Measurements from ENCODE around the gene LPIN1. TPM values are rescaled to one million over a fixed set of nuclear protein-coding genes. Genes with fewer than 3 reads are reported as not detected.

Gene LPIN1
- total RNA-seq, 4 donors from 2014 or later: 47.6 to 293 (median 140) TPM

GRCh38 chr2:11865805-11866204 is 119.4 kb downstream of the LPIN1 start:
- no peak for TF ChIP-seq CTCF (IDR thresholded peaks at IDR 0.05; ENCODE audit: low read depth)

GRCh38 chr2:11866358-11867335 is 120.2 kb downstream of the LPIN1 start:
- TF ChIP-seq CTCF (IDR thresholded peaks at IDR 0.05; ENCODE audit: low read depth): no peak

DNA sequence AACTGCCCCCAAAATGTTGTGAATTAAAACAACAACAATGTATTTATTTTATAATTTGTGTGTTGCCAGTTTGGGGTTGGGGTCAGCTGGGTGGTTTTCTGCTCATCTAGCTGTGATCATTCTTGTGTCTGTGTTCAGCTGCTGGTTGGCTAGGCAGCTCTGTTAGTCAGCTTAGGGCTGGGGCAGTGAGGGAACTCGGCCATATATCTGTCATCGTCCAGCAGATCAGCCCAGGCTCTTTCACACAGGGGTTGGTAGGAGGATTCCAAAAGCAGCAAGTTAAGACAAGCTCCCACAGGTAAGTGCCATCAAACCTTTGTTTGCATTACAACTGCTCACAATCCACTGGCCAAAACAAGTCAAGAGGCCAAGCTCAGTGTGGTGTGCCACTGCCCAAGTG is 121.5 kb downstream of the LPIN1 start:
- TF ChIP-seq CTCF (IDR thresholded peaks at IDR 0.05; ENCODE audit: low read depth): no peak

DNA sequence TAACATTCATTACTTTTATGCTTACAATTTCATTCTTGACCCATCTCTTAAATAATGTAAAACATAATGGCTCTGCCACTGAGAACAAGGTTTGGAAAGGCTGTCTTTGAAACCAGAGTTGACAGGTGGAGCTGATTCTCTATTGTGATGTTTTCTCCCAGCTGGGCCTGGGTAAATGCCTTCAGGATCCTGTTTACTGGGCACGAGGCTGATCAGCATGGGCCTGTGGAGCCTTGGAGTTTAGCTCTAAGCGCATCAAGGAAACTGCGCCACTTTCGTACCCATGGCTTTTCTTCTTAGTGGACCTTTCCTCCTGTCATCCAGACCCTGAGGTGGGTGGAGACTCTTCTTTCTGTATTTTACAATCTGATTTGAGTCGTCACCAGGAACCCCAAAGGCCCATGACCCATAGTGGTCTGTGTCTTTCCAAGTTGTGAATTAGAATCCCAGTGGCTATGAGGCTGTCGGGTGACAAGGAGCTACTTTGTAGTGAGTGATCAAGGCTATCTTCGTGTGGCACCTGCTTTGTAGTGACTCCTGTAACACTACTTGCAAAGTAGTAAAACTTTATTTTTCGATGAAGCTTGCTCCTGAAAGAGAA is 123.1 kb downstream of the LPIN1 start:
- no peak for TF ChIP-seq CTCF (IDR thresholded peaks at IDR 0.05; ENCODE audit: low read depth)

DNA sequence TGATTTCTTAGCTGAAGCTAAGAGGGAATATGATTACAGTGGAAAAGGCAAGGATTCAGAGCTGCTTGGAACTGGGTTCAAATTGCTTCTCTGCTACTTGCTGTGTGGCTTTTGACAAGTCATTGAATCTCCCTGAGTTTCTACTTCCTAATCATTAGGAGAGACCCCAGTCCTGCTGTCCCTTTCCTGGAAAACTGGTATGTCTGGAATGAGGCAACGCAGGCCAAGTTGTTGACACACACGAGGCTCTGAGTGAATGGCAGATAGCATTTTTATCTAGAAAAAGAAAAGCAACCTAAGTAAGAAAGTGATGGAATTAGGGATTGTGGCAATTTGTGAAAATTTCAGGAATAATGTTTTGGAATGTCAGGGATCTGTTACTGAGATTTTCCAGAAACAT is 123.6 kb downstream of the LPIN1 start:
- no peak for TF ChIP-seq CTCF (IDR thresholded peaks at IDR 0.05; ENCODE audit: low read depth)

DNA sequence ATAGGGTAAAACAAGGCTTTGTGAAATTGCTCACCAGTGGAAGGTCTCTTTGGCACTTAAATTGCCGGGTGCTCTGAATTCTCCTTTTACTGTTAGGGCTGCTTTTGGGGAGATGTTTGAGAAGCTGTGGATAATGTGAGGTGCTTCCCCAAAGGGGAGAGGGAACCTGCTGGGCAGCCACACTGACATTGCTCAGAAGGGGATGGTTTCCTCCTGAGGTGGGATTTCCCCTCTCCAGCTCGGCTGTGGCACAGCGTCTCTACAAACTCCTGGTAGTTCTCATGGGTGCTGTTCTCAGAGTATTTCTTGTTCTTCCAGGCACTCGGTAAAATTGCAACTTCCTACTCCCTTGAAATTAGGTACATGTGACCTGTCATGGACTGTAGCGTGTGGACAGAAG is 124.2 kb downstream of the LPIN1 start:
- no peak for TF ChIP-seq CTCF (IDR thresholded peaks at IDR 0.05; ENCODE audit: low read depth)

DNA sequence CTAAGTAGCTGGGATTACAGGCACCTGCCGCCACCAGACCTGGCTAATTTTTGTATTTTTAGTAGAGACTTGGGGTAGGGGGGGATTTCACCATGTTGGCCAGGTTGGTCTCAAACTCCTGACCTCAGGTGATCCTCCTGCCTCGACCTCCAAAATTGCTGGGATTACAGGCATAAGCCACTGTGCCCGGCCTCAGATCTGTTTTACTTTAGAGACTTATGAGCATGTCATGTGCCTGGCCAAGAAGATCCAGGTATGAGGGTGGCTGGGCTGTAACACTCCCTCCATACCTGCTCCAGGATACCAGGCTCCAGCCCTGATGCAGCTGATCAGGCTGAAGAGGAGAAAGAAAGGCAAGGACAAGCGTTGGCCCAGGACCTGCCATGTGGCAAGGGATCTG is 125.0 kb downstream of the LPIN1 start:
- TF ChIP-seq CTCF (IDR thresholded peaks at IDR 0.05; ENCODE audit: low read depth): no peak
